HEK293T (cell line): ENCODE results near the gene OR2V2.

Experiments used
- CTCF ChIA-PET: fragments of 350-600 bp; formaldehyde crosslinking; extraction: SDS; loops from one replicate; lab custom pipeline; 2021; ENCODE audit warnings: antibody characterized with exemption, inconsistent platforms; lab: Yijun Ruan, JAX
- POLR2A ChIA-PET: fragments of 350-600 bp; formaldehyde crosslinking; extraction: SDS; loops from one replicate; lab custom pipeline; 2020; ENCODE audit warnings: antibody characterized with exemption, inconsistent platforms; lab: Yijun Ruan, JAX
- DNase-seq: peaks from one replicate; pipeline ENCODE4 v3.0.0; 2012; ENCODE audit warnings: mixed read lengths; ENCODE audit errors: extremely low spot score
- ARNT ChIP-seq: fragments of 450-650 bp; IDR thresholded peaks from 2 replicates; pipeline ENCODE4 v1.6.1; 2017; ENCODE audit warnings: mild to moderate bottlenecking
- BHLHE40 ChIP-seq: fragments of 450-650 bp; IDR thresholded peaks from 2 replicates; pipeline ENCODE4 v1.6.1; 2016; ENCODE audit warnings: mild to moderate bottlenecking, moderate library complexity, borderline replicate concordance
- CTBP1 ChIP-seq: fragments of 450-650 bp; IDR thresholded peaks from 2 replicates; pipeline ENCODE4 v1.6.1; 2016; ENCODE audit warnings: borderline replicate concordance
- ELF4 ChIP-seq: fragments of 450-650 bp; IDR thresholded peaks from 2 replicates; pipeline ENCODE4 v1.6.1; 2017; ENCODE audit warnings: antibody characterized with exemption
- FOXA1 ChIP-seq: fragments of 450-650 bp; IDR thresholded peaks from 2 replicates; pipeline ENCODE4 v1.6.1; 2016; ENCODE audit warnings: mild to moderate bottlenecking
- FOXK2 ChIP-seq: fragments of 450-650 bp; IDR thresholded peaks from 2 replicates; pipeline ENCODE4 v1.6.1; 2016; ENCODE audit warnings: mild to moderate bottlenecking
- FOXM1 ChIP-seq: fragments of 450-650 bp; IDR thresholded peaks from 2 replicates; pipeline ENCODE4 v1.6.1; 2017; ENCODE audit warnings: mild to moderate bottlenecking, borderline replicate concordance
- HDGF ChIP-seq: fragments of 450-650 bp; IDR thresholded peaks from 2 replicates; pipeline ENCODE4 v1.6.1; 2017; ENCODE audit warnings: antibody characterized with exemption, borderline replicate concordance
- L3MBTL2 ChIP-seq: fragments of 450-650 bp; conservative IDR thresholded peaks from 2 replicates; pipeline ENCODE4 v1.6.1; 2016; ENCODE audit warnings: mild to moderate bottlenecking
- LEF1 ChIP-seq: fragments of 450-650 bp; IDR thresholded peaks from 2 replicates; pipeline ENCODE4 v1.6.1; 2017; ENCODE audit warnings: mild to moderate bottlenecking, borderline replicate concordance
- NFRKB ChIP-seq: fragments of 450-650 bp; IDR thresholded peaks from 2 replicates; pipeline ENCODE4 v1.6.1; 2016; ENCODE audit warnings: mild to moderate bottlenecking, moderate library complexity
- SP1 ChIP-seq: fragments of 450-650 bp; IDR thresholded peaks from 2 replicates; pipeline ENCODE4 v1.6.1; 2017
- SUZ12 ChIP-seq: fragments of 450-650 bp; IDR thresholded peaks from 2 replicates; pipeline ENCODE4 v1.6.1; 2016; ENCODE audit warnings: mild to moderate bottlenecking
- TARDBP ChIP-seq: fragments of 450-650 bp; IDR thresholded peaks from 2 replicates; pipeline ENCODE4 v1.6.1; 2016
- ZNF384 ChIP-seq: fragments of 450-650 bp; IDR thresholded peaks from 2 replicates; pipeline ENCODE4 v1.6.1; 2016
- TF ChIP-seq, protein P1 (sequence below): fragments of 450-650 bp; IDR thresholded peaks from 2 replicates; pipeline ENCODE4 v1.6.1; 2016

OR2V2 gene

DNA sequence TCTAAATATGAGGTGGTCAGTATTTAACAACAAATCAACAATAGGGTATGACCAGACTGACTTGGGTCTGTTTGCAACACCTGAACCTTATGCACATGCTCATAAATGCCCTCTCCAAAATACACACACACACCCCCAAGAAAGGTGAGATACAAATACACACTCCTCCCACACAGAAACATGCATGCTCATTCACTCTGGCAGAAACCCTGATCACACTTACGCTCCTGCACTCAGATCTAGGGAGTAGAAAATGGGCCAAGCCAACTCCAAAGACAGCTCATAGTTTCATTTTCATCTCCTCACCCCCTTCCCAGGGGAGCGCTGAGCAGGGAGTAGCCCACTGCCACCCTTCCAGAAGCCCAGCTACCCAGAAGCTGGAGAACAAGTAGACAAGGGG lies 46.3 kb downstream of the OR2V2 start:
- no peak for TF ChIP-seq L3MBTL2
- no peak for TF ChIP-seq ARNT
- TF ChIP-seq LEF1, result no peak
- no peak for TF ChIP-seq CTBP1
- no peak for TF ChIP-seq HDGF
- no peak for TF ChIP-seq NFRKB
- no peak for TF ChIP-seq SUZ12
- no peak for TF ChIP-seq SP1
- no peak for TF ChIP-seq FOXM1
- TF ChIP-seq BHLHE40, result no peak
- TF ChIP-seq TARDBP, result no peak
- ChIA-PET POLR2A (interaction anchor here (1.1 to 8.8 kb wide), 3 partner anchors 12 to 30 kb away, joined by 3 to 164 read pairs (median 4); partner anchors contain the start of gene TRIM7), CTCF (interaction anchor here (0.6 kb wide), 1 partner anchor 13 kb away, joined by 3 read pairs; no protein-coding TSS in a partner anchor)
- DNase-seq, result no peak

DNA sequence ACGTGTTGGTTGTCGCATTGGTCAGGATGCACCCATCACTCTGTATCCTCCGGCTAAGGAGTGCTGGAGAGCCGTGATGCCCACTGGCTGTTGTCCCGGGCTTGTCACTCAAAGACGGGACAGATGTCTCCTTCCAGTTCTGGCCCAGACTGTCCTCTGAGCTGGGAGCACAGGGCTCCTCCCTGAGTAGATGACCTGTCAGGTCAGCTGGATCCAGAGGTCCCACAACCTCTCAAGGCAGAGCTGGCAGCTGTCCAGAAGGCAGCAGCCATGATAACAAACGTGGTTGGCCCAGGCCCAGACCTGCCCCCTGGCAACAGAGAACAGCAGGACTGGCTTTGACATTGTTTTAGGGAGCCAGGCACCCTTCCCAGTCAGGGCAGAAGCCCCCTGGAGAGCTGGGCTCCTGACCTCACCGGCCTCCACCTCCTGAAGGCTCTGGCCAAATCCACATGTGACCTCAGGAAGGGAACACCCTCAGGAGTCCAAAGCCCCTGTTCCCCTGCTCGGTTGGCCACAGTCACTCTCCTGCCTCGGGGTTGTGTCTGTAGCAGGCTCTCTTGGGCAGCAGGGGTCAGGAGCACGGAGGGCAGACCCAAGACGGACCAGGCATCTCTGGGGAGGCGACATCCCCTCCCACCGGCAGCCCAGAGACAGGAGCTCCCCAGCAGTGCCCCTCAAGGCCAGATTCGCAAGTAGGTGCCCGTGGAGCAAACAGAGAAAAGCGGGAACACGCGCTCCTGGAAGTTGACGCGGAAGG lies 47.3 kb downstream of the OR2V2 start:
- ChIA-PET POLR2A (interaction anchor here (1.1 to 8.8 kb wide), 3 partner anchors 10 to 29 kb away, joined by 3 to 164 read pairs (median 4); partner anchors contain the start of gene TRIM7), CTCF (no interaction called here)
- no peak for DNase-seq
- TF ChIP-seq FOXA1 (no peak), SUZ12 (no peak), TARDBP (no peak), FOXM1 (no peak), CTBP1 (no peak), ZNF384 (no peak), BHLHE40 (no peak), ELF4 (no peak)

DNA sequence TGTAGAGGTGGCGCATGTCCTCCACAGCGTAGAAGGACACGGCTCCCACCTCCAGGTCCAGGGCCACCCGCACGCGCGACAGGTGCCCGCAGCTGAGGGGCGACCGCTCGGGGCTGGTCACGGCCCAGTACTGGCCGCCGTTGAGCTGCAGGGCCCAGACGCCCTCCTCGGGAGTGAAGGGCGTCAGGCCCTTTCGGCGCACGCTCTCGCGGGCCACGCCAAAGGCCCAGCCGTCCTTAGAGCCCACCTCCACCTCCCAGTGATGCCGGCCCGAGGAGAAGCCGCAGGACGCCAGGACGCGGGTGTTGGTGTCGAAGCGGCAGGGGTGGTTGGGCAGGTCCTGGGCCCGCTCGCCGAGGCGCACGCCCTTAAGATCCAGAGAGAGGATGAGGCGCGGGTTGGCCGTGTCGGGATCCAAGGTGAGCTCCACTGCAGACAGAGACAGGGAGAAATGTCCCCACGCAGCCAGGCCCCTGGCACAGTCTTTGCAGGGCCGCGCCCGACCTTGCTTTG lies 47.9 kb downstream of the OR2V2 start:
- no peak for TF ChIP-seq ELF4
- TF ChIP-seq, protein P1, sequence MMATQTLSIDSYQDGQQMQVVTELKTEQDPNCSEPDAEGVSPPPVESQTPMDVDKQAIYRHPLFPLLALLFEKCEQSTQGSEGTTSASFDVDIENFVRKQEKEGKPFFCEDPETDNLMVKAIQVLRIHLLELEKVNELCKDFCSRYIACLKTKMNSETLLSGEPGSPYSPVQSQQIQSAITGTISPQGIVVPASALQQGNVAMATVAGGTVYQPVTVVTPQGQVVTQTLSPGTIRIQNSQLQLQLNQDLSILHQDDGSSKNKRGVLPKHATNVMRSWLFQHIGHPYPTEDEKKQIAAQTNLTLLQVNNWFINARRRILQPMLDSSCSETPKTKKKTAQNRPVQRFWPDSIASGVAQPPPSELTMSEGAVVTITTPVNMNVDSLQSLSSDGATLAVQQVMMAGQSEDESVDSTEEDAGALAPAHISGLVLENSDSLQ, result no peak
- no peak for TF ChIP-seq HDGF
- TF ChIP-seq SUZ12, result no peak
- TF ChIP-seq CTBP1, result no peak
- no peak for TF ChIP-seq FOXM1
- no peak for TF ChIP-seq SP1
- no peak for TF ChIP-seq ZNF384
- no peak for TF ChIP-seq BHLHE40
- TF ChIP-seq FOXK2, result no peak
- POLR2A ChIA-PET, result no interaction called here
- CTCF ChIA-PET, result interaction anchor here (0.6 kb wide), 1 partner anchor 1659 kb away, joined by 3 read pairs; no protein-coding TSS in a partner anchor
- no peak for DNase-seq

DNA sequence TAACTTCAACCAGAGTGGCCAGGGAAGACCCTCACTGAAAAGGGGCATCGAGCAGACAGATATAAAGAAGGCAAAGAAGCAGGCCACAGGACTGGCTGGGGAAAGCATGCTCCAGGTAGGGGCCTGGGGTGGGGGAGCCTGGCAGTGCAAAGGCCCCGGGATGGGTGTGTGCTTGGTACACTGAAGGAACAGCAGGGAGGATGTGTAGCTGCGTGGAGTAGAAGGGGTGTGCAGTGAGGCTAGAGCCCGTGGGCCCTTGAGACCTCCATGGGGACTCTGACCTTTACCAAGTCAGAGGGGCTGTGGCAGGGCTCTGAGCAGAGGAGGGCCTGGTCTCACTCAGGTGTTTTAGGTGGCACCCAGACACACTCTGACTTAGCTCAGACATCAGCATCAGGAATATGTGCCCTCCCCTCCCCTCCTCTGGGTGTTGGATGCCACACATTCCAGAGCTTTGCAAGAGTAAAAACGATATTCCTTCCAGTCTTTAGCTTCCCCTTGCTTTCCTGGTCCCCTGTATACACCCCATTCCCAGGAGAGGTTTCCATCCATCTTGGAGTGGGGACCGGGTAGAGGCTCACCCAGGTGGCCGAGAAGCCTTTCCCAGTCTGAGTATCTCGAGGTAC lies 50.1 kb downstream of the OR2V2 start:
- TF ChIP-seq FOXA1 (no peak), LEF1 (no peak), HDGF (no peak), CTBP1 (no peak), SP1 (no peak), ARNT (no peak), L3MBTL2 (no peak), FOXM1 (no peak), BHLHE40 (no peak), NFRKB (no peak), TARDBP (no peak), ZNF384 (no peak), FOXK2 (no peak), ELF4 (no peak), SUZ12 (no peak)
- TF ChIP-seq, protein P1, result no peak
- DNase-seq, result no peak
- ChIA-PET CTCF (interaction anchor here (1.1 to 2.0 kb wide), 2 partner anchors 10 to 13 kb away, joined by 5 to 8 read pairs; no protein-coding TSS in a partner anchor), POLR2A (interaction anchor here (1.5 to 2.2 kb wide), 2 partner anchors 47 to 48 kb away, joined by 3 to 6 read pairs; partner anchors contain the start of gene RACK1)

DNA sequence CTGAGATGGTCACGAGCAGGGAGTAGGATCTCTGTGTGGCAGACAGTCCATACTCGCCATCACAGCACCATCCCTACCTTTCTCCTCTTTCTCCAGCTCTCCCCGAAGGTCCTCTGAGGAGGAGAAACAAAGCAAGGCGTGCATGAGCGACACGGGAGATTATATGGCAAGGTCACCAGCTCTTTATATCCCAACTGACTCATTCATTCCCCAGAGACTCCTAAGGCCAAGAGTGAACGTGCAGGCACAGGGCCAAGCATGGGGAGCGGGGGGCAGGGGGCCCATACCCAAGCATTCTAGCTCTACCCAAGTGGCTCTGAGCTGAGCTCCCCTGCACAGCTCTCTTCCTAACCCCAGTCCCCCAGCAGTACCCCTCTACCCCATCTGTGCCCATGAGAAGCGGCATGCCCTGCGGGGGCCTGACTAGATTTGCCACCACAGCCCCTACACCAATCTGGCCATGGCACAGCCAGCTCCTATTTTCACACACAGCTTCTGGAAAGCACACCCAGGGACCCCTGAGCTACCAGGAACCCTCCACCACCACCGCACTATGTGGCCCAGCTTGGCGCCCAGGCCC lies 50.8 kb downstream of the OR2V2 start:
- DNase-seq, result no peak
- ChIA-PET POLR2A (interaction anchor here (1.5 to 2.2 kb wide), 2 partner anchors 46 to 47 kb away, joined by 3 to 6 read pairs; partner anchors contain the start of gene RACK1), CTCF (interaction anchor here (1.1 to 2.0 kb wide), 2 partner anchors 9 to 13 kb away, joined by 5 to 8 read pairs; no protein-coding TSS in a partner anchor)
- TF ChIP-seq FOXA1 (no peak), FOXM1 (no peak), ELF4 (no peak), BHLHE40 (no peak), TARDBP (no peak), NFRKB (no peak), ZNF384 (no peak), SUZ12 (no peak), HDGF (no peak), ARNT (no peak), L3MBTL2 (no peak), SP1 (no peak), FOXK2 (no peak), CTBP1 (no peak), LEF1 (no peak)
- TF ChIP-seq, protein P1, result no peak
